SK-N-SH (cell line): Measurements from ENCODE around the gene CATSPERD.

Source experiments
- CTCF ChIP-seq: fragments of 200-600 bp; sonication (generic); IDR thresholded peaks from 2 replicates; pipeline ENCODE4 v1.6.1; 2017; ENCODE audit warnings: antibody characterized with exemption, mild to moderate bottlenecking, moderate library complexity
- EP300 ChIP-seq, 2 experiments: IDR thresholded peaks; 2 replicates each; pipeline versions ENCODE4 v1.4.0 to v1.6.1; 2012; ENCODE audit warnings: borderline replicate concordance in 1 of 2, low read depth in 1 of 2, low read length in 1 of 2
- FOXM1 ChIP-seq: IDR thresholded peaks from 2 replicates; pipeline ENCODE4 v1.4.0; 2012; ENCODE audit warnings: low read depth, mild to moderate bottlenecking
- GABPA ChIP-seq: IDR thresholded peaks from 2 replicates; pipeline ENCODE4 v1.4.0; 2012; ENCODE audit warnings: low read depth, mild to moderate bottlenecking
- GATA2 ChIP-seq: sonication (generic); formaldehyde crosslinking; IDR thresholded peaks from 2 replicates; pipeline ENCODE4 v1.5.0; 2020; ENCODE audit warnings: mild to moderate bottlenecking, missing genetic modification reagents
- MAX ChIP-seq: IDR thresholded peaks from 2 replicates; pipeline ENCODE4 v1.4.0; 2012; ENCODE audit warnings: low read depth
- POLR2AphosphoS5 ChIP-seq: IDR thresholded peaks from 2 replicates; pipeline ENCODE4 v1.6.1; 2012; ENCODE audit warnings: low read depth, low read length
- RAD21 ChIP-seq: IDR thresholded peaks from 2 replicates; pipeline ENCODE4 v1.6.1; 2012; ENCODE audit warnings: mild to moderate bottlenecking, low read length
- RCOR1 ChIP-seq: fragments of 150-350 bp; IDR thresholded peaks from 2 replicates; pipeline ENCODE4 v1.6.1; 2017; ENCODE audit warnings: antibody characterized with exemption, low read length
- USF1 ChIP-seq: IDR thresholded peaks from 2 replicates; pipeline ENCODE4 v1.4.0; 2012; ENCODE audit warnings: low read depth, borderline replicate concordance
- YY1 ChIP-seq: IDR thresholded peaks from 2 replicates; pipeline ENCODE4 v1.4.0; 2012; ENCODE audit warnings: low read depth, mild to moderate bottlenecking
- ZBTB33 ChIP-seq: IDR thresholded peaks from 2 replicates; pipeline ENCODE4 v1.4.0; 2012; ENCODE audit warnings: low read depth, borderline replicate concordance

GRCh38 chr19:5738423-5738822 is 18.0 kb downstream of the CATSPERD start:
- no peak for TF ChIP-seq EP300 (IDR thresholded peaks at IDR 0.05; ENCODE audit: borderline replicate concordance in 1 of 2, low read depth in 1 of 2, low read length in 1 of 2)
- no peak for TF ChIP-seq CTCF
- no peak for TF ChIP-seq MAX
- TF ChIP-seq YY1: no peak
- no peak for TF ChIP-seq GABPA
- TF ChIP-seq POLR2AphosphoS5: no peak
- TF ChIP-seq RAD21: no peak
- TF ChIP-seq RCOR1: no peak
- no peak for TF ChIP-seq USF1
- no peak for TF ChIP-seq FOXM1
- TF ChIP-seq ZBTB33: no peak
- no peak for TF ChIP-seq GATA2 (CRISPR knock-in tag)
